GM19395 (cell line): ENCODE data around the gene TAPBP.
"Not testable (repeated sequence)": the region's sequence is repeated elsewhere in the genome, so short reads cannot be mapped to it uniquely, and the experiment has no call there.

Source experiments
- ATAC-seq: cut with Tn5 transposase; IDR thresholded peaks from one replicate; pipeline ENCODE4 v1.9.1; 2021; ENCODE audit warnings: mild to moderate bottlenecking, moderate library complexity; ENCODE audit not compliant: unreplicated experiment

TAPBP gene

DNA sequence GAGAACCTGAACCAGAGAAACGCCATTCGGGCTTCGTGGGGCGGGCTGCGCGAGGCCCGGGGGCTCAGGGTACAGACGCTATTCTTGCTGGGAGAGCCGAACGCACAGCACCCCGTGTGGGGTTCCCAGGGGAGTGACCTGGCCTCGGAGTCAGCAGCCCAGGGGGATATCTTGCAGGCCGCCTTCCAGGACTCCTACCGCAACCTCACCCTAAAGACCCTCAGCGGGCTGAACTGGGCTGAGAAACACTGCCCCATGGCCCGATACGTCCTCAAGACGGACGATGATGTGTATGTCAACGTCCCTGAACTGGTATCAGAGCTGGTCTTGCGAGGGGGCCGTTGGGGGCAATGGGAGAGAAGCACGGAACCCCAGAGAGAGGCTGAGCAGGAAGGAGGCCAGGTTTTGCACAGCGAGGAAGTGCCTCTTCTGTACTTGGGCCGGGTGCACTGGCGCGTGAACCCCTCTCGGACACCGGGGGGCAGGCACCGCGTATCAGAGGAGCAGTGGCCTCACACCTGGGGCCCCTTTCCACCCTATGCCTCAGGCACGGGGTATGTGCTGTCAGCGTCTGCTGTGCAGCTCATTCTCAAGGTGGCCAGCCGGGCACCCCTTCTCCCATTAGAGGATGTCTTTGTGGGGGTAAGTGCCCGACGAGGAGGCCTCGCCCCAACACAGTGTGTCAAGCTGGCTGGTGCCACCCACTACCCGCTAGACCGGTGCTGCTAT is 36.1 kb downstream of the TAPBP start:
- ATAC-seq: no peak

DNA sequence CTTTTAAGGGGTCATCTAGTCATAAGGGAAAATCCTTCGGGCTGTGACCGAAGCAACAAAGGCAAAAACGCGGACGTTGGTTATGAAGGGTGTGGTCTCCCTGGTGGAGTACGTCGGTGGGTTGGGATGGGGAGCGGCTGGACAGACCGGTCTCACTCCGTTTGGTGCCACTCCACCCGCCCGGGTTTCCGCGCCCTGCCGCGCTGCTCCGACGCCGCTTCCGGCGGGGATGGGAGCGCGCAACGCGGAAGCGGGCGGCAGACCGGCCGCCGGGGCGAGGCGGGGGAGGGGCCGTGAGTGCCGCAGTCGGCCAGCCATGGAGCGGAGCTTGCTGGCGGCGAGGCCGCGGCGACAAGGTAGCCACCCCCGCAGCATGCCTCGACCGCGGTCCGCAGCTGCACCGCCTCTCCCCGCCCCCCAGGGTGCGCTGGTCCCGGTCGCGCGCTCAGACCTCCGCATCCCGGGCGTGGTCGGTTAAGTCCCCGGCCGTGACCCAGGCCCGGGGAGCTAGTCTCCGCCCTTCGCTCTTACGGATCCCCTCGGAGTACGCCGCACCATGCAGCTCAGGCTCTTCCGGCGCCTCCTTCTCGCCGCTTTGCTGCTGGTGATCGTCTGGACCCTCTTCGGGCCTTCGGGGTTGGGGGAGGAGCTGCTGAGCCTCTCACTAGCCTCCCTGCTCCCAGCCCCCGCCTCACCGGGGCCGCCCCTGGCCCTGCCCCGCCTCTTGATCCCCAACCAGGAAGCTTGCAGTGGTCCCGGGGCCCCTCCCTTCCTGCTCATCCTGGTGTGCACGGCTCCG is 36.8 kb downstream of the TAPBP start, which contains the start of gene B3GALT4:
TSS of gene B3GALT4 (plus strand) at position 260 of the 799 bp plus-strand sequence. CDS start at position 557, 297 bp downstream.
- peak; percentile 58 for ATAC-seq

DNA sequence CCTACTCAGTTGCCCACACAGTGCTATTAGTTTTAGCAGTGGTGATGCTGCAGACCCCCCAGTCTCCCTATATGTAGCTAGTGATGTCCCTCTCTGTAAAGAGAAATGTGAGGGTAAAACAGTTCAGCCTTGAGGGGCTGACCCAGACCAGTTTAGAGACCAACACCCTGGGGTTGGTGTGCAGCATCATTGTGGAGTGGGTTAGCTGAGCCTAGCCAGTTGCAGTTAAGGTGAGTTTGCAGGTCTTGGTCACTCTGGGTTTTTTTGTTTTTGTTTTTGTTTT is 37.4 kb downstream of the TAPBP start:
- no peak for ATAC-seq

DNA sequence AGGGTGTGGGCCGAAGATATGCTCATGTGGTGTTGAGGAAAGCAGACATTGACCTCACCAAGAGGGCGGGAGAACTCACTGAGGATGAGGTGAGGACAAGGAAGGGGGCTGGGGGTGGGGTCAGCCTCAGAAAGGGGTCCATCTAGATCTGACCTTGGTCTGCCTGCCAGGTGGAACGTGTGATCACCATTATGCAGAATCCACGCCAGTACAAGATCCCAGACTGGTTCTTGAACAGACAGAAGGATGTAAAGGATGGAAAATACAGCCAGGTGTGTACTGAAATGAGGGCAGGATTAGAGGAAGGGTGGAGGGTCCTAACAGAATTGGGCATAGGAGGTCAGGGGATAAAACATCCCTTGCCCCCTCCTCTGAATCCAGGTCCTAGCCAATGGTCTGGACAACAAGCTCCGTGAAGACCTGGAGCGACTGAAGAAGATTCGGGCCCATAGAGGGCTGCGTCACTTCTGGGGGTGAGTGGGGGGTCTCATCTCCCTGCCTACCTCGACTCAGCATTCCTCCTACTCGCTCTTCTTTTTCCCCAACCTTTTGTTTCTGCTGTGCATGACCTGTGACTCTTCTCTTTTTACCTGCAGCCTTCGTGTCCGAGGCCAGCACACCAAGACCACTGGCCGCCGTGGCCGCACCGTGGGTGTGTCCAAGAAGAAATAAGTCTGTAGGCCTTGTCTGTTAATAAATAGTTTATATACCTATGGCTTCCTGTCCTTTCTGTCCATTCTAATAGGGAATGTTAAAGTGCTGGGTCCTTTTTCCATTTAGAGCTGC is 37.9 kb downstream of the TAPBP start:
- not testable (repeated sequence) for ATAC-seq

DNA sequence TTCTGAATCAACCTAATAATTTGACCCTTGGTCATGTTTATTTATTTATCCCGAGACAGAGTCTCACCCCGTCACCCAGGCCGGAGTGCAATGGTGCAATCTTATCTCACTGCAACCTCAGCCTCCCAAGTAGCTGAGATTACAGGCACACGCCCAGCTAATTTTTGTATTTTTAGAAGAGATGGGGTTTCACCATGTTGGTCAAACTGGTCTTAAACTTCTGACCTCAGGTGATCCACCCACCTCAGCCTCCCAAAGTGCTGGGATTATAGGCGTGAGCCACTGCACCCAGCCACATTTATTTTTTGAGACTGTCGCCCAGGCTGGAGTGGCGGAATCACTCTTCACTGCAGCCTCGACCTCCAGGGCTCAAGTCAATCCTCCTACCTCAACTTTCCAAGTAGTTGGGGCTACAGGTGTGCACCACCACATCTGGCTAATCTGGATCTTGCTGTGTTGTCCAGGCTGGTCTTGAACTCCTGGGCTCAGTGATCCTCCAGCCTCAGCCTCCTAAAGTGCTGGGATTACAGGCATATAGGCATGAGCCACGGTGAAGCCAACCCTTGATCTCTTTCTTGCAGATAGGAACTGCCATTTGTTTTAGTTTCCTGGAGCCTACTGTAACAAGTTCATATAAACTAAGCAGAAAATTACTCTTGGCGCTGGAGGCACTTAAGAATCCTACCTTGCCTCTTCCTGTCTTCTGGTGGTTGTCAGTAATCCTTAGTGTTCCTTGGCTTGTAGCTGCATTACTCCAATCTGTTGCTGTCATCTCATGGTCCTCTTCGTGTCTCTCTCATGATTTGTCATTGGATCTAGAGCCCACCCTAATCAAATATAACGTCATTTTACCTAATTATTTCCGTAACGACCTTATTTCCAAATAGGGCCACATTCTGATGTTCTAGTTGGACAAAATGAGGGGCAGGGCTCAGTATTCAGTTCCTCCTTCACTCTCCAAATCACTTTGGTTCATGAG is 39.7 kb downstream of the TAPBP start:
- no peak for ATAC-seq

DNA sequence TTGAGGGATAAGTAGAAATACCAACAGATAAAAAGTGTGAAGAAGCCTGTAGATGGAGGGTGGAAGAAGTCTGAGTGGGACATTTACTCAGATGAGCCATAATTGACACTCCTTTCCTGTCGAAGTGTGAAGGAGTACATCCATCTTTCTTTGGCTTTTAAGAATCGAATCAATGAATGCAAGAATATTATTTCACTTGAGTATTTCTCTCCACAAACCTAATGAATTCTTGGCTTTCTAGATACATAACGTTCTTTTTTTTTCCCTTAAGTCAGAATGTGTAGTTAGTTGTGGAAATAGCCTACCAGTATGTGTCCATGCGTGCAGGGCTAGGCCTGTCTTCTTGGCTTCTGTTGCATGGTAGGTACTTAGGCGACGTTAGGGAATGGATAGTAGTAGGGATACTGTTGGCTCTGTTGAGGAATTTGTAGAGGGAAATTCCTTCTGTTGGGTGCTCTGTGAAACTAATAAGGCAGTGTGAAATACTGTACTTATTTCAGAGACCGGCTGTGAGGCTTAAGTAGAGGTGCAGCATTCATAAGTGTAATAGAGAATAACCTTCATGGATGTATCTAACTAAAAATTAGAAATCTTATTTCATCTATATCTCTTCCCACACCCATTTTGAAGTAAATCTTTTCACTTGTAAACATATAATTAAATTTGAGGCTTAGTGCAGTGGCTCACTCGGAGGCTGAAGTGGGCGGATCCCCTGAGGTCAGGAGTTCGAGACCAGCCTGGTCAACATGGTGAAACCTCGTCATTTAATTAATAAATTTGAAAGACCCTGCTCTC is 40.6 kb downstream of the TAPBP start:
- ATAC-seq: no peak

DNA sequence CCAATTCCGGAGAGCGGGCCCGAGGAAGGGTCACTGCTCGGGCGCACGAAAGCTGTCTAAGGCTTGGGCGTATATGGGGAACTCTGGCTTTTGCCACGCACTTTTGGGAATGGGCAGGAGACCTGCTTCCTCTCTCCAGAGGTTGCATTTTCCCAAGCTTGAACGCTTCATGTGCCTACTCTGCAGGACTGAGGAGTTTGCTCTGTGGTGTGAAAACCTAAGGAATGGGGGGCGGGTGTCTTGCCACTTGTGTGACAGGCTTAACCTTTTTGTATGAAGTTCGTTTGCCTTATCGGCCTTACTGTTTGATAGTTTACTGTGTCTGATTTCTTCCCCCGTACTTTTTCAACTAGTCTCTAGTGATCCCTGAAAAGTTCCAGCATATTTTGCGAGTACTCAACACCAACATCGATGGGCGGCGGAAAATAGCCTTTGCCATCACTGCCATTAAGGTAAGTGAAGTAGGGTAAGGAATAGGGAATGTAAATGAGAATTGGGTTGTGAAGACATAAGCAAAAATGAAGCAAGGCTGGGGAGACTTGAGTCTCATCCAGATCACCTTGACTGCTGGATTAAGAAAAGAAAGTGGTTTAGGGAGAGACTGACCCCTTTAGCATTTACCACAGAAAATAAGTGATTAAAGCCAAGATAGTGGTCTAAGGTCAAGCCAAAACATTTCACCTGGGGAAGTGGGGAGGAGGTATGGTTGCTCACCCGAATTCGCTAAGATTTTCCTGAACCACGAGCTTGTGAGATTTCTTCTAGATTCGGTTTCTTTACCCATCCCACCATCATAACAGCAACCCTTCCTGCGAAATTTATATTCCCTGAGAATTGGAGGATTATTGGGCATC is 41.4 kb downstream of the TAPBP start:
- ATAC-seq: peak; percentile 7

DNA sequence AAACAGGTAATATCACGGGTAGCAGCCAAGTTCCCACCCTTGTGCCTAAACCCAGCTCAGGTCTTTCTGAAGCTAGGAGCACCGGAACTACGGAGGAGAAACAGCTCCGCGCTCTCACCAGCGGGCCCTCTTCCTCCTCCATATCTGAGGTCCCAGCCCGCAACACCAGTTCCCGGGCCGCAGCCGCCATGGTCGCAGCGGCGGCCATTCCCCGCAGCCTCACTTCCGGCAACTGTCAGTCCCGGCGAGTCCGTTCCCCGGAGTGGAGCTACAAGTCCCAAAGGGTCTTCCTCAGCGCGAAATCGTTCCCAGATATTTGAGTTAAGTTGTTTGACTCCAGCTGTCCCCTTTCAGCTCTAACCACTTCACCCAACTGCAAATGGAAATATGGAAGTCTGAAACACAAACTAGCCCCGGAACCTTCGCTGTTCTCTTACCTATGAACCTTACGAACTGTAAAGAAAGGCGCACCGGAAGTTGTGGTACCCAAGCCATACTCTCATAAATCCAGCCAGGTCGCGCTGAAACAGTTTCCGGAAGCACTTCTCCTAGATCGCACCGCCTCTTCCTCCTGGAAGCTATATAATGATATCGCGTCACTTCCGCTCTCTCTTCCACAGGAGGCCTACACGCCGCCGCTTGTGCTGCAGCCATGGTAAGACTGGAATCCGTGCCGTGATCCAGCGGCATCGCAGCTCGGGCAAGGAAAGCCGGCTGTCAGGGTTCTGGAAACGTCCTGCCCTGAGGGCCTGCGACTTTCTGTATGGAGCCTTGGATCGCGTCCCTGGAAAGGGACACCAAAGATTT is 42.2 kb downstream of the TAPBP start, which contains the start of the genes RPS18 and VPS52:
TSS of gene RPS18 (plus strand) at position 608 of the 807 bp plus-strand sequence. CDS start at position 653, 45 bp downstream.
TSS of gene VPS52 (minus strand) at position 409 of the 807 bp plus-strand sequence. CDS start at position 208, 201 bp downstream.
- peak; percentile 83 for ATAC-seq

DNA sequence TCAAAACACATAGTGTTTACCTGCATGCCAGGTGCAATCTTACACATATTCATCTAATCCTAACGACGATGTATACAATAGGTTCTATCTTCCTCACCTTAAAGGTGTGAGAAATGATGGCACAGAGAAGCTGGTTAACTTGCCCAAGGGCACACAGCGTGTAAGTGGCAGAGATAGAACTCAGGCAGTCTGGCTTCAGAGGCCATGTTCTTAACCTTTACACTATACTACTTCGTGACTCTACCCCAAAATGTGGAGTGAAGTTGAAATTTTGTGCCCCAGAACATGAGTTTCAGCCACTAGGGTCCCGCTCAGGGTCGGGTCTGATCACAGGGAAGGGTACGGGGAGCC is 42.8 kb downstream of the TAPBP start:
- ATAC-seq: peak; percentile 4

DNA sequence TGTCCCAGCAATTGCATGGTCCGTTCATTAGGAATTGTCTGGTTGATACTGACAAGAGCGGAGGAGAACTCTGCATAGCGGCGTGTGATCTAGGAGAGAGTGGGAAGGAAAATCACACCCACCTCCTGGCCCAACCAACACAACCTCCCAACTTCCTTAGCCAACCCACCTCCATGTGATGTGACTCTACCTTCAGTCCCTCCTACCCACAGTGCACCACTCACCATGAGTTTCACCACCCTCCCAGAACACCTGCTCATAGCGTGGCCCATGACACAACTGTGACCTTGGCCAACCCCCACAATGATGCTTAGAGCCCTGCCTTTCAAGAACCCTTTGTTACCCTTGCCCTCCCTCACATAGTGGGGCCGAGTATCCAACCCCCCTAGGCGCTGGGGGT is 49.9 kb downstream of the TAPBP start:
- no peak for ATAC-seq

DNA sequence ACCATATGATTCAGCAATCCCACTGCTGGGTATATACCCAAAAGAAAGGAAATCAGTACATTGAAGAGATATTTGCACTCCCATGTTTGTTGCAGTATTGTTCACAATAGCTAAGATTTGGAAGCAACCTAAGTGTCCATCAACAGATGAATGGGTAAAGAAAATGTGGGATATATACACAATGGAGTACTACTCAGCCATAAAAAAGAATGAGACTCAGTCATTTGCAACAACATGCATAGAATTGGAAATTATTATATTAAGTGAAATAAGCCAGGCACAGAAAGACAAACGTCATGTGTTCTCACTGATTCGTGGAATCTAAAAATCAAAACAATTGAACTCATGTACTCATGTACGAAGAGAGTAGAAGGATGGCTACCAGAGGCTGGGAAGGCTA is 51.4 kb downstream of the TAPBP start:
- not testable (repeated sequence) for ATAC-seq

DNA sequence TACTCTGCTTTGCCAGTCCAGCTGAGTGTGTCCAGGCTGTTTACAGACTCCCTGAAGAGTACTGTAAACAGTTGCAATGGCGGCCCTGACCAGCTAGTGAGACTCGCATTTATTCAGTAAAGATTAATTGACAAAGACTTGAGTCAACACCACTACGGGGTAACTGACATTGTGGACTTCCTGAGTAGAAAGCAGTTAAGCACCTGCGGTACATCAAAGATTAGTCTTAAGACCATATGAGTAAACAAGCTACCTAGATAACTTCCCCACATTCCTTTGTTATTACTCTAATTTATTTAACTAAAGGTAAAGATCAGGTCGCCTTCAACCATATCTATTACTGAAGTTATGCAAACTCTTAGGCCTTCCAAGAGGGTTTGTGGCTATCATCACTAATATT is 54.8 kb downstream of the TAPBP start:
- ATAC-seq: no peak

DNA sequence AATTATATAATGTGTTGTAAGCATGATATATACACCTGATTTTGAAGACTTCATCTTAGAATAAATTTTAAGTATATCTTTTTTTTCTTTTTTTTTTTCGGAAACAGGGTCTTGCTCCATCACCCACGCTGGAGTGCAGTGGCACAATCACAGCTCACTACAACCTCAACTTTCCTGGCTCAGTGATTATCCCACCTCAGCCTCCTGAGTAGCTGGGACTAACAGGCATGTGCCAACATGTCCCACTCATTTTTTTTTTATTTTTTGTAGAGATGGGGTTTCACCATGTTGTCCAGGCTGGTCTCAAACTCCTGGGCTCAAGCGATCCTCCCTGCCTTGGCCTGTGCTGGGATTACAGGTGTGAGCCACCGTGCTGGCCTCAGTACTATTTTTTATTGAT is 59.3 kb downstream of the TAPBP start:
- no peak for ATAC-seq

DNA sequence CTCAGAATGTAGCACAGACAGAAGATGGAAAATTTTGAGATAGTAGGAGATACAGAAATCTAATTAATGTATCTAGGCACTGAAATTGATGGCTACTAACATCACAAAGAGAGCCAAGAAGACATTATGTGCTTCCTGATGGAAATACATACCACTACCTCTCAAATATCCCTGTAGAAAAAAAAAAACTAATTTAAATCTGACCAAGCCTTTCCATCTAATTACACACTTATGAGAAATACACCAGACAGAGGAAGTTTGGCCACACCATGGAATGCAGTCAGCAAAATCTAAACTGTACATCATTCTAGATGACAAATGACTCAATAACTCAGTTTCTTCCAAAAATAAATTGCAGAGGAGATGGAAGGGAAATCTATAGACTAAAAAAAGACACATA is 61.1 kb downstream of the TAPBP start:
- ATAC-seq: no peak

DNA sequence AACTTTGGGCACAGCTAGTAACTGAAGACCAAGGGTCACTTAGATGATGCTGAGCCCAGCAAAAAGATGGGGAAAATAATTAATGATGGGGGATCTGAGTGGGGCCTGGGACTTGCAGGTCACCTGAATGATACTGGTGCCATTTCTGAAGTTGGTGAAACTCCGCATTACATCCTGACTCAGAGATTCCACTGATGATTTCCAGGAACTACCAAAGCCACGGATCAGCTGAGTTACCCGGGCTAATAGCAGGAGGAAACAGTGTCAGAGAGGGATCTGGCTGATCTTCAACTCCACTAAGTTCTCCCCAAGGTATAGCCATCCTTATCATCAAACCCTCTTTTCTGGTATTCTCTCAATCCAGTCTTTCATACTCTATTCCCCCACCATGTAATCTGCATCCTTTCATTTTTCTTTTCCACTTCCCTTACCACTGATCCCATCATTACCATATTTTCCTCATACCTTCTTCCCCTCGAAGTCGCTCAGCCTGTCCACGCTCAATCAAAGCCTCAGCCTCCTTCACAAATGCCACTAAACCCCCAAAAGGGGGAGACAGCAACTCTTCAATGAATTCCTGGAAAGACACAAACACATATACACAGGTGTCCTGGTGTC is 62.4 kb downstream of the TAPBP start:
- no peak for ATAC-seq

DNA sequence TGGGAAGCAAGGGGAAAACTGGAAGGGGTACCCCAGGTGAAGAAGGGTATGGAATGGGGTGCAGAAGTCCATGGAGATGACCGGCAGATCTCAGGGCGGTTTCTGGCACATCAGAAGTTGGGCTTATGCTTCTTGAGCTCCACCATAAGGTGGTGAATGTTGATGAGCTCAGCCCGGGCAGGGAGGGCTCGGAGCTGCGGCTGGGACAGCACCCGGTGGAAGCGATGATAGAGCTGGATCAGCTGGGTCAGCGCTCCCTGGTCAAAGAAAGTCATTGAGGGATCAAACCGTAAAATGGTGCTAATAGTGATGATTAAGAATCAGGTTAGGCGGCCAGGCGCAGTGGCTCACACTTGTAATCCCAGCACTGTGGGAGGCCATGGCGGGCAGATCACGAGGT is 63.1 kb downstream of the TAPBP start:
- ATAC-seq: no peak
